Testis (tissue), 3 donors: ENCODE measurements around the gene RAB29. TPM values are rescaled to one million over a fixed set of nuclear protein-coding genes. Genes with fewer than 3 reads are reported as not detected.

Source experiments
- DNase-seq: peaks from one replicate; pipeline ENCODE4 v3.0.0-alpha.2; 2019
- H3K27ac ChIP-seq, 2 donors: fragments of 200-600 bp; sonication (generic); one replicate each; pipeline ENCODE4 v1.5.1; 2019
- H3K27me3 ChIP-seq: fragments of 200-600 bp; sonication (generic); one replicate; pipeline ENCODE4 v1.5.1; 2019
- H3K36me3 ChIP-seq: fragments of 200-600 bp; sonication (generic); one replicate; pipeline ENCODE4 v1.5.1; 2017; ENCODE audit warnings: low read depth; ENCODE audit errors: missing control alignments
- H3K4me1 ChIP-seq: fragments of 200-600 bp; sonication (generic); one replicate; pipeline ENCODE4 v1.5.1; 2019
- H3K4me3 ChIP-seq, 2 donors: fragments of 200-600 bp; sonication (generic); one replicate each; pipeline ENCODE4 v1.5.1; 2017 to 2019
- H3K9me3 ChIP-seq: fragments of 200-600 bp; sonication (generic); one replicate; pipeline ENCODE4 v1.5.1; 2017
- CTCF ChIP-seq, 3 experiments: fragments of 450-650 bp in 2 of 3; fragments of 200-600 bp in 1 of 3; sonication (generic) in 1 of 3; IDR thresholded peaks; one replicate each; pipeline ENCODE4 v1.5.1; 2016 to 2019; ENCODE audit warnings: antibody characterized with exemption in 3 of 3, mild to moderate bottlenecking in 2 of 3, moderate library complexity in 1 of 3
- POLR2A ChIP-seq: fragments of 450-650 bp; IDR thresholded peaks from one replicate; pipeline ENCODE4 v1.6.1; 2017; ENCODE audit warnings: antibody characterized with exemption, mild to moderate bottlenecking, moderate library complexity
- WGBS, 2 donors: methylation state at CpG; one replicate each; pipeline ENCODE4 v1.1.5; 2018; 5-methylcytosine and 5-hydroxymethylcytosine counted together
- intact Hi-C: fragments of 100-400 bp; cut with DNase I; formaldehyde crosslinking; loops from one replicate; pipeline ENCODE4 v1.15.1; 2023; ENCODE audit warnings: low total_unique reads
- polyA plus RNA-seq: library from polyadenylated mRNA; stranded (reverse); fragments of 350-450 nt; fragmentation: Illumina TruSeq; extraction: RNeasy Lipid Tissue Mini Kit (QIAGEN cat#74804); gene quantifications from one replicate; pipeline ENCODE4 v1.2.3, GENCODE V29; 2014; ENCODE audit warnings: low read depth, low replicate concordance; ENCODE audit not compliant: insufficient read depth
- total RNA-seq, 2 donors: library from RNA; depleted of rRNA; stranded (reverse); fragments of >200 nt; gene quantifications; one replicate each; pipeline ENCODE4 v1.2.3, GENCODE V29; 2016

The RAB29 gene
- total and polyA plus RNA-seq, 3 donors from 2014 or later = 7.4 to 10.8 (median 8.3) TPM

GRCh38 chr1:205782627-205783432, 7.5 kb upstream of the RAB29 start:
- 85 to 86% methylated on average over 4 of the region's 4 CpGs for WGBS, 2 donors
- DNase-seq = no peak
- Histone ChIP-seq H3K4me3 (no peak overlapping the region), H3K36me3 (no peaks in the 10 kb centered on the region), H3K27me3 (no peaks in the 10 kb centered on the region), H3K27ac (no peak overlapping the region), H3K9me3 (no peaks in the 10 kb centered on the region), H3K4me1 (no peaks in the 10 kb centered on the region)
- intact Hi-C loops = no loop called here
- TF ChIP-seq CTCF (IDR thresholded peaks at IDR 0.05) (no peak), POLR2A (no peak)

- 88 to 89% methylated on average over 5 of the region's 5 CpGs for WGBS, 2 donors
- Histone ChIP-seq H3K27me3 (no peaks in the 10 kb centered on the region), H3K4me1 (no peaks in the 10 kb centered on the region), H3K36me3 (no peaks in the 10 kb centered on the region), H3K27ac (no peak overlapping the region), H3K9me3 (no peaks in the 10 kb centered on the region), H3K4me3 (no peak overlapping the region)
- intact Hi-C loops = no loop called here
- no peak for TF ChIP-seq POLR2A
- TF ChIP-seq CTCF (IDR thresholded peaks at IDR 0.05) = no peak
- DNase-seq = no peak
These were observed 5.1 kb upstream of the RAB29 start for GRCh38 chr1:205780335-205780734.

- intact Hi-C loops = no loop called here
- H3K4me3 ChIP-seq = no peak overlapping the region
- WGBS, 2 donors = 84 to 86% methylated on average over 2 of the region's 2 CpGs
- H3K27me3 ChIP-seq = no peaks in the 10 kb centered on the region
- DNase-seq = no peak
- H3K27ac ChIP-seq = no peak overlapping the region
- TF ChIP-seq CTCF (IDR thresholded peaks at IDR 0.05) = no peak
- no peak for TF ChIP-seq POLR2A
- no peaks in the 10 kb centered on the region for H3K36me3 ChIP-seq
- H3K9me3 ChIP-seq = no peaks in the 10 kb centered on the region
- H3K4me1 ChIP-seq = peaks cover 3% of the 10 kb centered on the region
These were observed 2.7 kb upstream of the RAB29 start for GRCh38 chr1:205777994-205778393.

GRCh38 chr1:205775717-205776056, 405 bp upstream of the RAB29 start:
- Histone ChIP-seq H3K27me3 (no peaks in the 10 kb centered on the region), H3K4me3 (peak overlapping the region in 1 of 2 donors; percentile 80), H3K9me3 (no peaks in the 10 kb centered on the region), H3K27ac (no peak overlapping the region), H3K36me3 (no peaks in the 10 kb centered on the region), H3K4me1 (peaks cover 3% of the 10 kb centered on the region)
- intact Hi-C loops = no loop called here
- no peak for TF ChIP-seq POLR2A
- TF ChIP-seq CTCF (IDR thresholded peaks at IDR 0.05) = no peak
- DNase-seq = no peak
